ENCODE data around the gene POLR3B. TPM values are rescaled to one million over a fixed set of nuclear protein-coding genes. Genes with fewer than 3 reads are reported as not detected.

Gene POLR3B
- total and polyA plus RNA-seq, 2 of the 13 experiments (the other 11 are each of a cell fraction or from before 2014, with no cell fraction given) = 4.8 to 13.1 TPM

- TF ChIP-seq ZBTB34 (CRISPR knock-in tag; IDR thresholded peaks at IDR 0.05) (no peak), NFIC (IDR thresholded peaks at IDR 0.05; ENCODE audit: low read length) (0 out of 2 replicates have a peak, but pooled peaks have one; percentile 38), GATAD2A (CRISPR knock-in tag; IDR thresholded peaks at IDR 0.05) (no peak), SNAPC4 (CRISPR knock-in tag; IDR thresholded peaks at IDR 0.05) (0 out of 2 replicates have a peak, but pooled peaks have one; percentile 13), USF2 (IDR thresholded peaks at IDR 0.05; ENCODE audit: low read depth, low read length) (no peak), USF2 (CRISPR knock-in tag; IDR thresholded peaks at IDR 0.05; ENCODE audit: borderline replicate concordance) (no peak), ZC3H4 (CRISPR knock-in tag; IDR thresholded peaks at IDR 0.05; ENCODE audit: borderline replicate concordance) (0 out of 2 replicates have a peak, but pooled peaks have one; percentile 44), ZNF275 (CRISPR knock-in tag; IDR thresholded peaks at IDR 0.05; ENCODE audit: borderline replicate concordance) (0 out of 2 replicates have a peak, but pooled peaks have one; percentile 5), ISX (CRISPR knock-in tag; conservative IDR thresholded peaks at IDR 0.05) (0 out of 2 replicates have a peak, but pooled peaks have one; percentile 13), ZNF121 (CRISPR knock-in tag; IDR thresholded peaks at IDR 0.05) (0 out of 2 replicates have a peak, but pooled peaks have one; percentile 14), PHF21A (CRISPR knock-in tag; IDR thresholded peaks at IDR 0.05) (0 out of 2 replicates have a peak, but pooled peaks have one; percentile 11), TEF (CRISPR knock-in tag; IDR thresholded peaks at IDR 0.05) (peak; percentile 29; the same call in 1 of the 2 replicates), ZBTB37 (CRISPR knock-in tag; IDR thresholded peaks at IDR 0.05) (no peak; the same call in 1 of the 2 replicates), ZBTB38 (CRISPR knock-in tag; IDR thresholded peaks at IDR 0.05) (0 out of 2 replicates have a peak, but pooled peaks have one; percentile 17), RAD21 (CRISPR knock-in tag; IDR thresholded peaks at IDR 0.05) (peak; percentile 13; the same call in 1 of the 2 replicates)
Observed at GRCh38 chr12:106358396-106359241, 1.1 kb downstream of the POLR3B start (continued).
